GM19035 (cell line): Measurements from ENCODE around the gene KCNT1.

Experiments used
- ATAC-seq: cut with Tn5 transposase; IDR thresholded peaks from one replicate; pipeline ENCODE4 v1.9.1; 2021; ENCODE audit not compliant: unreplicated experiment

KCNT1 gene

DNA sequence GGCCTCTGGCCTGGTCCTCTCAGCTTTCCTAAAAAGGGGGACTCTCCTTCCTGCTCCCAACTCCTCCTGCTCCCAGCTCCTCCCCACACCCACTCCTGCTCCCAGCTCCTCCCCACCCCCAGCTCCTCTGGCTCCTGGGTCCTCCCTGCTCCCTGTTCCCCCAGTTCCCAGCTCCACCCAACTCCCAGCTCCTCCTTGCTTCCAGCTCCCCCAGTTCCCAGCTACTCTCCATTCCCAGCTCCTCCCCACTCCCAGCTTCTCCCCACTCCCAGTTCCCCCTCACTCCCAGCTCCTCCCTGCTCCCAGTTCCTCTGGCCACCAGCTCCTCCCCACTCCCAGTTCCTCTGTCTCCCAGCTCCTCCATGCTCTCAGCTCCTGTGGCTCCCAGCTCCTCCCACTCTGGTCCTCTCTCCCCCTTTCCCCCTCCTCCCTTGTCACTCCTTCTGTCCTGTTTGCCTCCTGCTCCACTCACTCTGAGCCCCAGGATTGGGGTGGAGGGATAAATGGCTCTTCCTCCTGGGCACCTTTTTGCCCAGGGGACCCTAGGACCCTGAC is 75.7 kb downstream of the KCNT1 start:
- no peak for ATAC-seq

DNA sequence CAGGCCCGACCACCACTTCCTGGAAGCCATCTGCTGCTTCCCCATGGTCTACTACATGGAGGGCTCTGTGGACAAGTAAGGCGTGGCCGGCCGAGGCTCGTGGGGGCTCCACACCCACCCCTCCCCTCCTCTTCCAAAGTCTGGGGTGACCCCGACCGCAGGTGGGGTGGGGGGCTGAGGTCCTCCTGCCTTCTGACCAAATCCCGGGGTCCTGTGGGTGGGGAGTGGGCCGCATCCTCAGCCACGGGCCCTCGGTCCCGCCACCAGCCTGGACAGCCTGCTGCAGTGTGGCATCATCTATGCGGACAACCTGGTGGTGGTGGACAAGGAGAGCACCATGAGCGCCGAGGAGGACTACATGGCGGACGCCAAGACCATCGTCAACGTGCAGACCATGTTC is 76.4 kb downstream of the KCNT1 start:
- no peak for ATAC-seq

GRCh38 chr9:135779571-135779970 is 77.6 kb downstream of the KCNT1 start:
- ATAC-seq = no peak

DNA sequence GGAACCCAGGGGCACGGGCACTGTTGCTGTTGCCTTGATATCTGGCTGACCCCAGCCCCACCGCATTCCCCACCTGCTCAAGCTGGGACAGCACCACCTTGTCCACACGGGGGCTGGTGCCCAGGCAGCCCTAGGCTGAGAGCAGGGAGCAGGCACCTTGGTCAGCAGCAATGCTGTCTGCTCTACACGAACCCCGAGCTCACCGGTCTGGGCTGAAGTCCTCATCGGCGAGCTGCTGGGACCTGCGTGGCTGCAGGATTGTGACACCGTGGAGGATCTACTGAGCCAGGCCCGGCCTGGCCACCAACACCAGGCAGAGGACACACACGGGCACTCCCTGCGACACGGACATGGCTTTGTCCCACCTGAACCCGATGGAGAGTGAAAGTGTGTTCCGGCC is 78.1 kb downstream of the KCNT1 start:
- ATAC-seq = no peak

- ATAC-seq = no peak
These were observed 78.6 kb downstream of the KCNT1 start for GRCh38 chr9:135780626-135781025.

DNA sequence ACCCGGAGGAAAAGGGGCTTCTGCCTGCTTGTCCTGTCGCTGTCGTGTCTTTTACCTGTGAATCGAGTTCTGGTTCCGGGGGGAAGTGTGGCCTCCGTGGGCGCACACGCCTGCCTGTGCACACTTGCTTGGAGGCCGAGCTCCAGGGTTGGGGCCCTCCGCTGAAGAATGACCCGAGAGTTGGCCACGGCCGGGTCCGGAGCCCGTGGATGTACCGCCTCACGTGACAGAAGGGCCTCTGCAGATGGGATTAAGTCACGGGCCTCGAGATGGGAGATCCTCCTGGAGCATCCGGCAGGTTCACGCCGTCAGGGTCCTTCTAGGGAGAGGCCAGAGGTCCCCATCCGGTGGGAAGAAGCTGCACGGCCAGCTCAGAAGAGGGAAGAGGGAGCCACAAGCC is 81.0 kb downstream of the KCNT1 start:
- no peak for ATAC-seq

DNA sequence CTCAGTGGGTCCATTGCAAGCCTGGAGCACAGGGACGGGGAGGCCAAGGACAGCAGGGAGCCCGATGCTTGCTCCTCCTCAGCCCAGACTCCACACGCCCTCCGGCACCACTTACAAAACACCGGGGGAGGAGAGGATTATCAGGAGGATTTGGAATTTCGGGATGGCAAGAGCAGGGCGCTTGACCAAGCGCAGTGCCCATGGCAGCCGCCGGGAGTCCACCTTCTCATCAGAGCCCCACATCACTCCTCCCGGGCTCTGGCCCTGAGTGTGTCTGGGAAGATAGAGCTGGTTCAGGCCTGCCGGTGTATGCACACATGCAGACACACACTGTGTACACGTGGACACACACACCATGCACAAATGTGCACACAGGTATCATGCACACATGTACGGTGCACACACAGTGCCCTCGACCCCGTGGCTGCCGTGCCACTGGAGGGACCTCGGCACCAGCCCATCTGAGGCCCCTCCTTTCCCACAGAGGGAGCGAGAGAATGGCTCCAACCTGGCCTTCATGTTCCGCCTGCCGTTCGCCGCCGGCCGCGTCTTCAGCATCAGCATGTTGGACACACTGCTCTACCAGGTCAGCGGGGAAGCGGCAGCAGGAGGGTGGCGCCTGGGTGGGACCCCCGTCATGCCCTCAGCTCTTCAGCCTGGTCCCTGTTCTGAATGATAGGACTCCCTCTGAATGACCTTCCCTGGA is 81.7 kb downstream of the KCNT1 start:
- no peak for ATAC-seq

- ATAC-seq = no peak
These were observed 83.1 kb downstream of the KCNT1 start for GRCh38 chr9:135785013-135785575.

- no peak for ATAC-seq
These were observed 84.2 kb downstream of the KCNT1 start for GRCh38 chr9:135786146-135786690.

DNA sequence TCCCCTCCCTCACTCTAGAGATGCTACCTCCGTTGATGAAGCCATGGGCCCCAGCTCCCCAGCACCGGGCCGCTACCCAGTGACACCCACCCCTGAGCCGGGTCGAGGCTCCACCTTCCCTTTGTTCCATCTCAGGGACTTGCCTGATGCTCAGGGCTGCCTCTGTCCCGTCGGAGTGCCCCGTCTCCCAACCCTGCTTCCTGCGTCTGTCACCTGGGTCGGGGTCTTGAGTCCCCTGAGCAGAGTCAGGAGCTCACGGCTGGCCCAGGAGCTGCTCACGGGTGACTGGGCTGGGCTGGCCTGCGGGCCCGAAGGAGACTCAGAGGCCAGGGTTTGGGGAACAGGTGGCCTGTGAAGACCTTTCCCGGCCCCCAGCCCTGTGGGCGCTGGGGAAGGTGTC is 85.3 kb downstream of the KCNT1 start:
- no peak for ATAC-seq

DNA sequence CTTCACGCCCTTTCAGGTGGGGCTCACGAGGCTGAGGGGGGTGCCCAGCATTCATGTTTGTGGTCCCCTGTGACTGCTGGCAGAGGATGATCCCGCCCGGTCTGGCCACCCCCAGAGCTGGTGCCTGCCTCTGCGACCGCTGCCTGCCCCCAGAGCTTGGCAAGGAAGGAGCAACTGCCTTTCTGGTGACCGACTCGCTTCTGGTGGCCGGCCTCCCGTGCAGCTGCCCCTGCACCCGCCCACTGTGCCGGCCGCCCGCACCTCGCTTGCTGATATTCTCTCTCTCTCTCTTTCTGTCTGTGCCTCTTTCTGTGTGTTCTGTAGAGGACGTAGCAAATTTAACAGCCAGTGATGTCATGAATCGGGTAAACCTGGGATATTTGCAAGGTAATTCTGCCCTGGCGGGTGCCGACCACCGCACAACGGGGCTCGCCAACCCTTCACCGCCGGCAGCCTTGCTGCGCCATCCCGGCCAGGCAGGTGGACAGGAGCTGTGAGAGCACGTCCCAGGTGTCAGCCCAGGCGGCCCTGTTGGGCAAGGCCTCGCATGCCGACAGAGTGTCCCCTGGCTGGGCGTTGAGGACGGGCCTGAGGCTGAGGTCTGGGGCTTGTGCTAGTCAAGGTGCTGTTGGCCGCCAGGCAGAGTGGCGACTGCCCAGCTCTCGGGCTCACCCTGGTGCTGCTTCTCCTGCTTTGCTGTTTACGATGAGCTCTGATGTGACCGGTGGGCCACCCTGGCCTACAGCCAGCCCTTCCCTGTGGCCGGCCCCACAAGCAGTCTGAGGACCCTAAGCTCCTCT is 86.0 kb downstream of the KCNT1 start:
- no peak for ATAC-seq

DNA sequence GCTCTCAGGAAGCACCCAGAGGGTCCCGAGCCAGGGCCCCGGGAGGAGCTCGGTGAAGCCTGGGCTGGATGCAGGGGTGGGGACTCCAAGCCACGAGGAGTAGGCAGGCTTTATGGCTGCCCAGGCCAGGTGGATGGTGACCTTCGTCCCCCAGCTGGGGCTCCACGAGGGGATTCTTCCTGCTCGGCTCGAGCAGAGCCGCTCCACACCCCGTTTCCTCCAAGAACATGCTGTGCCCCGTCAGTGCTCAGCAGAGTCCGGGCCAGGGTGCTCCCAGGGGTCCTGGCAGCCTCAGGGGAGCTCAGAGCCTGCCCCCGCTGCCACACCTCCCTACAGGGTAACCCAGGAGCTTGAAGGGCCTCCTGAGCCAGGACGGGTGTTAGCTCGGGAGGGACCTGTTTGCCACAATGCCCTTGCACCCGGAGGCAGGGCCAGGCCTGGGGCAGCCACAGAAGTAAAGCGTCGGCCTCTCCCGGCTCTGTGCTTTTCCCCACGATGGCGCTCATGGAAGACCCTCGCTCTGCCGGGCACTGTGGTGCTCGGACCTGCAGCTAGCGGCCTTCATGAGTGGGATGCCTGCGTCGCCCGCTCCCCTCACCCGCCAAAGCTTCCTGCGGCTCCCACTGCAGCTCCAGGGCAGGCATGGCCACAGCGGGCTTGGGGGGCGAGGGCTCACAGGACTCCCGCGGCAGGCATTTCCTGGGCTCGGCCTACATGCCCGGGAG is 86.8 kb downstream of the KCNT1 start:
- no peak for ATAC-seq

DNA sequence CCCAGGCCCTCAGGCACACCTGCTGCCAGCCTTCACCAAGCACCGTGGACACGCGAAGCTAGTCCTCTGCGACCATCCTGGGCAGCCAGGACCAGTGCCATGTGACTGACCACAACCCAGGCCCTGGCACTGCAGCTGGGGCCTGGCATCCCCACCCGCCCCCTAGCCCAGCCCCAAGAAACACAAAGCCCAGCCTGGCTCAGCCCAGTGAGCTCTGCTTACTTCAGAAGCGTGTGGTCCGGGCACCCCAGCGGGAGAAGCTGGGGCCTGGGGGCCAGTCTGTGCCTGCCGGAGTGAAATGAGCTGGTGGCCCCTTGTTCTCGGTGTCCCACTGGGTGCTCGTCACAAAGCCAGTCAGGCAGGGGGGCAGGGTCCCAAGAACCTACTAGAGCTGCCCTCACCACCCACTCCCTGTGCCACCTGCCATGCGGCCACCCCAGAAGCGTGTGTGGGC is 87.9 kb downstream of the KCNT1 start:
- no peak for ATAC-seq

DNA sequence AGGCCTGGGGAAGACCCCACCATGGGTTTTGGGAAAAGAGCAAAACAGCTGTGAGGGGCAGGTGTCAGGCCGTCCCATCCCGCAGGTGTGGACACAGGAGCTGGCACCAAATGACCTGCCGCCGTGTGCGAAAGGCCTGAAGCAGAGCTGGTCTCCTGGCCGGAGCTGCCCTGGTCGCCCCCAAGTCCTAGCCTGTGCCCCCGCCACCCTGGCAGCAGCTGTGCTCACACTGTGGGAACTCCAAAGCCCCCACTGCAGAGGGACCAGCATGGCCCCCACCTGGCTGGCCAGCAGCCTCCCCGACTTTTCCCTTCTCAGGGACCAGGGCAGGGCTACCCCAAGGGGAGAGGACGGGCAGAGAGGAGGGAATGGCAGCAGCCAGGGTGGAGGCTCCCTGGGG is 88.4 kb downstream of the KCNT1 start:
- no peak for ATAC-seq

DNA sequence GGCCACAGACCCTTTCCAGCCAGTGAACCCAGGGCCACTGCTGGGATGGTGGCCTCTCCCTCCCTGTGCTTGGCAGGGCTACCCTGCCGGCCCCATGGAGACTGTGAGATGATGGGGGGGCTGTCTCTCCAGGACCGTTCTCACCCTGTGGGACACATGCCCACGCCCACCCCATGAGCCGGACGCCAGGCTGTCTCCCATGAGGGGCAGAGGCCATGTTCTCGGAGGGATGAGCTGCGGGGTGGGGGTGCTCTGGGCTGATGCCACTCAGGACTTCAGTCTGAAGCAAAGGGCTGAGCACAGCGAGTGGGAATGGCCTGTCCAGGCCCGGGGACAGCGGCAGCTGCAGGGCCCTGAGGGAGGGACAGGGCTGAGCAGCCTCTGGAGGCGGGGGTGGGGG is 88.9 kb downstream of the KCNT1 start:
- no peak for ATAC-seq

DNA sequence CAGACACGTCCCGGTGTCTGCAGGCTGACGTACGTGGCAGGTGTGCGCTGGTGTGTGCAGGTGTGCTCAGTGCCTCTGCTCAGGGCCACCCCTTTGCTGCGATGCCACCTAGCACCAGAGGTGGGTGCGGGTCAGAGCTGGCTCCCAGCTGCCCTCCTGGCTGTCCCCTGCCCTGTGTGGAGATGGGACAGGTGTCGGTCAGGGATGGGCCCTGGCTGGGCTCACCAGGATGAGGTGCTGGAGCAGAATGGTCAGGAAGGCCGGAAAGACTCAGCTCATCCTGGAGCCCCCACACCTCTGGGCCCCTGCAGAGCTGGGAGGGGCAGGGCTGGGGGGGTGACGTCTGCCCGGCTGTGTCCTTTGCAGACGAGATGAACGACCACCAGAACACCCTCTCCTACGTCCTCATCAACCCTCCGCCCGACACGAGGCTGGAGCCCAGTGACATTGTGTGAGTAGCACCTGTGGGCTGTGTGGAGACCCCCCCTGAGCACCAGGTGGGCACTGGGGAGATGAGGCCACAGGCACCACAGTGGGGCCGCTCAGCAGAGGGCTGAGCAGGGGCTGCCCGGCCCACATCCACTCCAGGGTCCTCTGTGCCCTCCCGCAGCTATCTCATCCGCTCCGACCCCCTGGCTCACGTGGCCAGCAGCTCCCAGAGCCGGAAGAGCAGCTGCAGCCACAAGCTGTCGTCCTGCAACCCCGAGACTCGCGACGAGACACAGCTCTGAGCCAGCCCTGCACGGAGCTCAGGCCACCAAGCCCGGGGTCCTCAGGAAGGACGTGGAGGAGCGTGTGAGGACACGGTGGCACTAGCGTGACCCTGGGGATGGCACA is 89.7 kb downstream of the KCNT1 start:
- ATAC-seq = no peak

DNA sequence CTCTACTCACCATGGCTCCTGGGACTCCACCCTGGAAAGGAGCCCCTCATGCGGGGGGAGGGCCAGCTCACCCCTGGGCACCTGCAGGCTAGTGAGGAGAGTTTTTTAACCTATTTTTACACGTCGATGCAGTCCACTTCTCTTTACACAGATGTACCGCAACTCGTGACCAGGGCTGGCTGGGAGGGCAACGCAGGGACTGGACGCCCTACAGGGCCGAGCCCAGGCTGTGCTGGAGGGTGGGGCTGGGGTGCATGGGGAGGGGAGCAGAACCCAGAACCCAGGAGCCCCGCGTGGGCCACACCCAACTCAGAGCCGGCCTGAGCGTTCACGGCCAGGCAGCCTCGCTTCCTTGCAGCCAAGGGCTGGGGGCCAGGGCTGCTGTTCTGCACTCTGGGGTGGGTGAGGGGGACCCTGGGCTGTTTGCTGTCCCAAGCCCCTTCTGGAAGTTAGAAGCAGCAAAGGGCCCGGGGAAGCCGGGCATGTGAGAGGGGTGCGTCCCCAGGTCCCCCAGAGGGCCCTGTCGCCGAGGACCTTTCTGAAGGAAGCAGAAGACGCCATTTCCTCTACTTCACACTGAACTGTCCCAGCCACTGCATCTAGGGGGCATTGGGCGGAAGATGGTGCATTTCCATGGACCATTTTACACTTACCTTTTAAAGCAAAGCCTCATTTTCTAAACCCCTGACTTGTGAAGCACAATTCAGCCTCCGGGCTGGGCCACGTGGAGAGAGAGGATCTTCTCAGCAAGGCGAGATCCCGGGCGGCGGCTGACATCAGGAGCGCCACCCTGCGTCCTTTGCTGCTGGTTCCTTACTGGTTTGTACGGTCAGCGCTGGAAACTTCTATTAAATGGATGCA is 90.5 kb downstream of the KCNT1 start:
- ATAC-seq = no peak

DNA sequence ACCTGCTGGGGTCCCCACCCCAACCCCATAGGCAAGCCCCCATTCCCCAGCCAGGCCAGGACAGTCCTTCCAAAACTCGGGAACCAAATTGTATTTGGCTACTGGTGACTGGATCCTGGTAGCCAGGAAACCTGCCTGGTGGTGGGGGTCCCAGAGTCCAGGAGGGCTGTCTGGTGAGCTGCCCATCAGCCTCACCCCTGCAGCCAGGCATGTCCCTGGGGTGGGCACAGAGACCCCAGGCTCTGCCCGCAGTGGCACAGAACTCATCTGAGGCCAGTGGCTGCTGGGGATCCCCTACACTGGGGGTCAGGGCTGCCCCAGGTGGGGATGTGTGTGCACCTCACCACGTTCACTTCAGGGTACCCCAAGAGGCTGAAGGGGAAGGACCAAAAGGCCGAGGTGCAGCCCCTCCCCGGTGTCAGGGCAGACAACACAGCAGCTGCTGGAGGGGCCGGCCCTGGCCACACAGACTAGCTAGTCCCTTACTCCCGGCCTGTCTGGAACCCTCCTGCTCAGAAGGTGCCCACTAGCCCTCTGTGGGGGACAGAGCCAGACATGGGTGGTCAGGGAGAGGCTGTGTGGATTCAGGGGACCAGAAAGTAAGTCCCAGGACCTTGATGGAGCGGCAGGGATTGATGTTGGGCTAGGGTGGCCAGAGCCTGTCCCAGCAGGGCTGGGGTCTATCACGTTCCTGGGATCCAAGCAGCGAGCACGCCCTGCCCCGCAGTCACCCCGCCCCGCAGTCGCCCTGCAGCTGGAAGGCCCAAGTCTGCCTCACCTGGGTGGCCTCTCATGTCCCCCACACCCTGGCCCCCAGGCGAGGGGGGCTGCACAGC is 91.5 kb downstream of the KCNT1 start:
- ATAC-seq = no peak

DNA sequence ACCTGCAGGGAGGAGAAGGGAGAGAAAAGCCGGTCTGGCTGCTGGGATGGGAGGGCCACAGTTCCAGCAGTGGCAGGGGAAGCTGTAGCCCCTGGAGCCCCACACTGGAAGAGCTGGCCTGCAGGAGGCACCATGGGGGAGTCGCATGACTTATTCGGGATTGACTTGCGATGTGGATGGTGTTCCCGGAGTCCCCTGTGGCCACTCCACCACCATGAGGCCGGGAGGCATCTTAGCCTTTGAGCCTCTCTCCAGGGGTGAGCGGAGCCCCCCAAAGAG is 92.0 kb downstream of the KCNT1 start:
- no peak for ATAC-seq
